IMR-90 (cell line): Measurements from ENCODE around the gene SPATA18. TPM values are rescaled to one million over a fixed set of nuclear protein-coding genes. Genes with fewer than 3 reads are reported as not detected.

Experiments
- ATAC-seq: fragments of 200-7000 bp; cut with Tn5 transposase; 2 replicates; pipeline ENCODE4 v1.9.1; 2020; ENCODE audit warnings: low read depth, mild to moderate bottlenecking, moderate library complexity
- BruUV-seq: library from RNA; stranded (reverse); fragments of 400-500 nt; replicated peaks from 2 replicates; lab custom pipeline; 2021; lab: Mats Ljungman, UMichigan
- CTCF ChIA-PET: fragments of 300-600 bp; formaldehyde crosslinking; extraction: SDS; loops from one replicate; lab custom pipeline; 2021; ENCODE audit warnings: antibody characterized with exemption; lab: Yijun Ruan, JAX
- POLR2A ChIA-PET: fragments of 300-600 bp; sonication (Branson Sonifier 250); formaldehyde crosslinking; loops from one replicate; lab custom pipeline; 2022; ENCODE audit warnings: antibody characterized with exemption; ENCODE audit not compliant: unreplicated experiment; lab: Charles Lee
- DNase-seq: peaks from one replicate; pipeline ENCODE4 v3.0.0; 2013
- H2AFZ ChIP-seq: replicated peaks from 2 replicates; pipeline ENCODE3; 2013; ENCODE audit warnings: low read length, mild to moderate bottlenecking; ENCODE audit not compliant: poor library complexity
- H2AK5ac ChIP-seq: 2 replicates; pipeline ENCODE4 v1.6.1; 2013; ENCODE audit warnings: low read depth, low read length, inconsistent platforms
- H2AK9ac ChIP-seq: replicated peaks from 2 replicates; pipeline ENCODE3; 2013; ENCODE audit warnings: mild to moderate bottlenecking, low read depth, low read length, moderate library complexity; ENCODE audit not compliant: poor library complexity
- H2BK120ac ChIP-seq: 2 replicates; pipeline ENCODE4 v1.6.1; 2013; ENCODE audit warnings: low read depth, low read length, inconsistent platforms
- H2BK15ac ChIP-seq: 3 replicates; pipeline ENCODE4 v1.6.1; 2013; ENCODE audit warnings: low read depth, low read length, inconsistent platforms
- H2BK20ac ChIP-seq: 2 replicates; pipeline ENCODE4 v1.6.1; 2013; ENCODE audit warnings: low read depth, mild to moderate bottlenecking, inconsistent platforms, low read length, moderate library complexity
- H2BK5ac ChIP-seq: 2 replicates; pipeline ENCODE4 v1.6.1; 2013; ENCODE audit warnings: mild to moderate bottlenecking, low read depth, low read length, inconsistent platforms; ENCODE audit not compliant: poor library complexity, severe bottlenecking
- H3K14ac ChIP-seq: replicated peaks from 2 replicates; pipeline ENCODE4 v1.6.1; 2013; ENCODE audit warnings: low read depth, low read length, inconsistent platforms
- H3K18ac ChIP-seq: 2 replicates; pipeline ENCODE4 v1.6.1; 2013; ENCODE audit warnings: low read depth, low read length, control low read depth
- H3K23ac ChIP-seq: 2 replicates; pipeline ENCODE4 v1.6.1; 2013; ENCODE audit warnings: low read depth, low read length, inconsistent platforms
- H3K27ac ChIP-seq: 2 replicates; pipeline ENCODE4 v1.5.1; 2013; ENCODE audit warnings: mild to moderate bottlenecking, control low read depth, low read length; ENCODE audit not compliant: insufficient read depth
- H3K27me3 ChIP-seq: 2 replicates; pipeline ENCODE4 v1.6.1; 2013; ENCODE audit warnings: low read length; ENCODE audit not compliant: control insufficient read depth, insufficient read depth
- H3K36me3 ChIP-seq: 2 replicates; pipeline ENCODE4 v1.6.1; 2013; ENCODE audit warnings: low read length, mixed read lengths; ENCODE audit not compliant: control insufficient read depth, insufficient read depth
- H3K4ac ChIP-seq: 2 replicates; pipeline ENCODE4 v1.6.1; 2013; ENCODE audit warnings: low read depth, low read length, inconsistent platforms
- H3K4me1 ChIP-seq: 2 replicates; pipeline ENCODE4 v1.6.1; 2013; ENCODE audit warnings: low read length, mixed read lengths; ENCODE audit not compliant: control insufficient read depth, insufficient read depth
- H3K4me2 ChIP-seq: 2 replicates; pipeline ENCODE4 v1.6.1; 2013; ENCODE audit warnings: low read depth, mild to moderate bottlenecking, control low read depth, low read length, moderate library complexity
- H3K4me3 ChIP-seq: 2 replicates; pipeline ENCODE4 v1.5.1; 2013; ENCODE audit warnings: low read depth, mild to moderate bottlenecking, control low read depth, low read length, moderate library complexity; ENCODE audit not compliant: insufficient read depth
- H3K56ac ChIP-seq: 2 replicates; pipeline ENCODE4 v1.6.1; 2013; ENCODE audit warnings: low read length, inconsistent platforms; ENCODE audit not compliant: insufficient read depth; ENCODE audit errors: extremely low read depth
- H3K79me1 ChIP-seq, 2 experiments: 2 replicates each; pipeline ENCODE4 v1.6.1; 2013; ENCODE audit warnings: low read length in 2 of 2, inconsistent platforms in 1 of 2, low read depth in 1 of 2
- H3K9ac ChIP-seq: 2 replicates; pipeline ENCODE4 v1.6.1; 2013; ENCODE audit warnings: low read depth, low read length, control low read depth
- H3K9me1 ChIP-seq: 2 replicates; pipeline ENCODE4 v1.6.1; 2013; ENCODE audit warnings: low read length, inconsistent platforms; ENCODE audit not compliant: insufficient read depth
- H3K9me3 ChIP-seq: 2 replicates; pipeline ENCODE4 v1.6.1; 2013; ENCODE audit warnings: low read length; ENCODE audit not compliant: control insufficient read depth, insufficient read depth
- H4K20me1 ChIP-seq: 2 replicates; pipeline ENCODE4 v1.6.1; 2013; ENCODE audit warnings: low read length, inconsistent platforms; ENCODE audit not compliant: insufficient read depth
- H4K5ac ChIP-seq: 2 replicates; pipeline ENCODE4 v1.6.1; 2013; ENCODE audit warnings: mild to moderate bottlenecking, low read depth, low read length, control low read depth
- H4K8ac ChIP-seq, 2 experiments: 2 replicates each; pipeline ENCODE4 v1.6.1; 2013; ENCODE audit warnings: low read depth in 2 of 2, low read length in 2 of 2, control low read depth in 1 of 2, inconsistent platforms in 1 of 2
- H4K91ac ChIP-seq: 2 replicates; pipeline ENCODE4 v1.6.1; 2013; ENCODE audit warnings: low read depth, low read length, inconsistent platforms; ENCODE audit not compliant: insufficient read depth
- ELK1 ChIP-seq: fragments of 150-350 bp; IDR thresholded peaks from 2 replicates; pipeline ENCODE4 v1.6.1; 2016; ENCODE audit warnings: low read depth, mild to moderate bottlenecking, low read length, moderate library complexity, borderline replicate concordance
- FOS ChIP-seq: fragments of 150-350 bp; IDR thresholded peaks from 2 replicates; pipeline ENCODE4 v1.6.1; 2016; ENCODE audit warnings: low read depth, low read length
- MAZ ChIP-seq: IDR thresholded peaks from 2 replicates; pipeline ENCODE4 v1.6.1; 2012; ENCODE audit warnings: low read depth, mild to moderate bottlenecking, low read length, improper control_type of control experiment, moderate library complexity, borderline replicate concordance
- MXI1 ChIP-seq: IDR thresholded peaks from 2 replicates; pipeline ENCODE4 v1.6.1; 2012; ENCODE audit warnings: low read depth, mild to moderate bottlenecking, low read length, moderate library complexity, borderline replicate concordance
- RFX5 ChIP-seq: IDR thresholded peaks from 2 replicates; pipeline ENCODE4 v1.8.0; 2012; ENCODE audit warnings: low read depth, mild to moderate bottlenecking, low read length, moderate library complexity
- WGBS, 2 experiments: methylation state at CpG; one replicate each; pipeline versions ENCODE4 v1.1.5 to v1.1.7; 2013; ENCODE audit warnings: missing lambda C conversion rate in 2 of 2; ENCODE audit not compliant: insufficient read length in 1 of 2; ENCODE audit errors: extremely low coverage in 2 of 2; 5-methylcytosine and 5-hydroxymethylcytosine counted together
- dilution Hi-C: fragments of 300-500 bp; cut with HindIII; formaldehyde crosslinking; loops from one replicate; pipeline ENCODE4 v1.14.3; 2018; ENCODE audit warnings: low sequenced_read_pairs; ENCODE audit not compliant: unreplicated experiment
- in situ Hi-C: fragments of 300-500 bp; cut with MboI; formaldehyde crosslinking; loops from 3 replicates; pipeline ENCODE4 v1.14.3; 2019; ENCODE audit warnings: low sequenced_read_pairs, inconsistent platforms, mixed read lengths
- intact Hi-C: fragments of 100-400 bp; cut with micrococcal nuclease; formaldehyde crosslinking; loops from 2 replicates; pipeline ENCODE4 v1.10.0; 2022
- polyA plus RNA-seq, 3 experiments: library from polyadenylated mRNA; depleted of rRNA; stranded (reverse); fragments of >200 nt; gene quantifications; 2 replicates each; pipeline ENCODE4 v1.2.3, GENCODE V29; 2012; ENCODE audit warnings: low replicate concordance in 1 of 3
- total RNA-seq: library from RNA; depleted of rRNA; stranded (reverse); fragments of >200 nt; gene quantifications from 2 replicates; pipeline ENCODE4 v1.2.3, GENCODE V29; 2012

SPATA18 gene
- total and polyA plus RNA-seq, 2 of the 4 experiments (the other 2 are of a cell fraction), result 3.0 to 4.7 TPM

GRCh38 chr4:52079659-52080058 is 28.6 kb downstream of the SPATA18 start:
- no peak overlapping the region for H3K4ac ChIP-seq
- ATAC-seq, result no peak
- in situ Hi-C loops, result loop anchor here (25.0 kb wide), 1 partner anchor 108 kb away; no protein-coding TSS in a partner anchor
- no peak for TF ChIP-seq RFX5
- TF ChIP-seq FOS, result no peak
- TF ChIP-seq MXI1, result no peak
- no peak for TF ChIP-seq ELK1
- no peak for TF ChIP-seq MAZ
- no peaks in the 10 kb centered on the region for H3K79me1 ChIP-seq
- H3K4me2 ChIP-seq, result no peak overlapping the region
- dilution Hi-C loops, result no loop called here
- H4K91ac ChIP-seq, result no peak overlapping the region
- intact Hi-C loops, result no loop called here
- peaks cover 7% of the 10 kb centered on the region; the same call in 1 of the 2 replicates for H3K27me3 ChIP-seq
- H3K27ac ChIP-seq, result no peak overlapping the region
- no peaks in the 10 kb centered on the region for H4K20me1 ChIP-seq
- no peak overlapping the region for H3K4me3 ChIP-seq
- no peak overlapping the region for H2AK5ac ChIP-seq
- H2AK9ac ChIP-seq, result no peak overlapping the region
- no CpG with 5 or more reads among the region's 2 CpGs for WGBS, 2 experiments
- no peak overlapping the region for H2BK5ac ChIP-seq
- no peak overlapping the region for H4K5ac ChIP-seq
- no peaks in the 10 kb centered on the region for H3K9me3 ChIP-seq
- ChIA-PET CTCF (interaction anchor here (0.6 kb wide), 1 partner anchor 25 kb away, joined by 3 read pairs; no protein-coding TSS in a partner anchor), POLR2A (no interaction called here)
- no peak overlapping the region for H2BK15ac ChIP-seq
- H3K18ac ChIP-seq, result no peak overlapping the region
- no peak overlapping the region for H2BK20ac ChIP-seq
- H2AFZ ChIP-seq, result no peak overlapping the region
- H3K56ac ChIP-seq, result no peak overlapping the region
- H3K9me1 ChIP-seq, result no peaks in the 10 kb centered on the region
- no peak for DNase-seq
- BruUV-seq, result no TSS peak
- no peaks in the 10 kb centered on the region for H3K36me3 ChIP-seq
- no peak overlapping the region for H4K8ac ChIP-seq
- H3K23ac ChIP-seq, result no peak overlapping the region
- no peak overlapping the region for H2BK120ac ChIP-seq
- H3K4me1 ChIP-seq, result no peaks in the 10 kb centered on the region
- H3K14ac ChIP-seq, result no peak overlapping the region
- H3K9ac ChIP-seq, result no peak overlapping the region
